Erythroblast (primary cell): ENCODE data around the gene GAS2.

ENCODE experiments used
- GATA1 ChIP-seq: IDR thresholded peaks from 2 replicates; pipeline ENCODE4 v1.6.1; 2011; ENCODE audit warnings: low read depth, mild to moderate bottlenecking, control low read depth, low read length, moderate library complexity
- POLR2A ChIP-seq: IDR thresholded peaks from 2 replicates; pipeline ENCODE4 v1.6.1; 2011; ENCODE audit warnings: mild to moderate bottlenecking, low read length

DNA sequence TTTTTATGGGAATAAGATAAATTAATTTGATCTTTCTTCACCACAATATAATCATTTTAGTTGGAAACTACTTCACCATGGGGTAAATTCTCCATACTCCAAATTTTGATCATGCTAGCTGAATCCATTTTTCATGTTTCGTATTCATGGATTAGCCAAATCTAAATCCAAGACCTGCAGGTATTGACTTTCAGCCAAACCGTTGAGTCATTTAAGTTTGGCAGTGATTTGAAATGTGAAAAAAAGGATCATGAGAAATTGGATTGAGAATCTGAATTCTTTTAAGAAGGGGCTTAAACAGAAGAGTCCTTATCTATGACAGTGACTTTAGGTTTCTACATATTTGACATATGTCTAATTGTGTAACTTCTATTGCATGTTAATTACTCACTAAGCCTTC is 5.3 kb downstream of the GAS2 start:
- TF ChIP-seq POLR2A (no peak), GATA1 (no peak)
